HepG2 (cell line): ENCODE data around the gene LDB2. TPM values are rescaled to one million over a fixed set of nuclear protein-coding genes. Genes with fewer than 3 reads are reported as not detected.

Experiments used
- ATAC-seq: fragments of 200-7000 bp; cut with Tn5 transposase; 3 replicates; pipeline ENCODE4 v1.9.1; 2020; ENCODE audit warnings: mild to moderate bottlenecking, moderate library complexity
- BruUV-seq: library from RNA; stranded (reverse); fragments of 400-500 nt; replicated peaks from 2 replicates; lab custom pipeline; 2021; lab: Mats Ljungman, UMichigan
- CTCF ChIA-PET: fragments of 300-600 bp; formaldehyde crosslinking; extraction: SDS; loops from one replicate; lab custom pipeline; 2021; ENCODE audit warnings: low total read pairs, inconsistent platforms, low intra/inter-chr PET ratio; lab: Yijun Ruan, JAX
- POLR2A ChIA-PET: fragments of 350-600 bp; sonication (Branson Sonifier 250); formaldehyde crosslinking; loops from one replicate; lab custom pipeline; 2020; ENCODE audit warnings: antibody characterized with exemption, inconsistent platforms; lab: Yijun Ruan, JAX
- DNase-seq: peaks from one replicate; pipeline ENCODE4 v3.0.0-alpha.2; 2015; ENCODE audit warnings: low spot score
- FAIRE-seq: peaks from 3 replicates; lab custom pipeline; 2011; peaks lifted over from hg19 to GRCh38; lab: Jason Lieb, UNC
- H2AFZ ChIP-seq: one replicate; pipeline ENCODE4 v1.6.1; 2011; ENCODE audit warnings: low read length, inconsistent platforms
- H3K27ac ChIP-seq: fragments of 300-600 bp; 3 replicates; pipeline ENCODE4 v1.8.0; 2011; ENCODE audit warnings: mixed run types, mild to moderate bottlenecking, mixed read lengths, low read length, inconsistent platforms; ENCODE audit not compliant: insufficient read depth; ENCODE audit errors: extremely low read length
- H3K27me3 ChIP-seq, 2 experiments: fragments of 200-600 bp in 1 of 2; 2 replicates in 1 of 2; 3 replicates in 1 of 2; pipeline versions ENCODE4 v1.6.0 to v1.8.0; 2011; ENCODE audit warnings: low read length in 2 of 2, mild to moderate bottlenecking in 2 of 2, moderate library complexity in 2 of 2, inconsistent platforms in 1 of 2; ENCODE audit not compliant: insufficient read depth in 2 of 2, control insufficient read depth in 1 of 2
- H3K36me3 ChIP-seq, 2 experiments: fragments of 200-600 bp in 1 of 2; replicated peaks in 1 of 2; 2 replicates in 1 of 2; 3 replicates in 1 of 2; pipeline versions ENCODE4 v1.5.1 to v1.8.0; 2011; ENCODE audit warnings: low read length in 2 of 2, inconsistent platforms in 1 of 2; ENCODE audit not compliant: insufficient read depth in 2 of 2, control insufficient read depth in 1 of 2
- H3K4me1 ChIP-seq: 2 replicates; pipeline ENCODE4 v1.5.1; 2012; ENCODE audit warnings: low read length, inconsistent platforms; ENCODE audit not compliant: insufficient read depth
- H3K4me2 ChIP-seq: 2 replicates; pipeline ENCODE4 v1.6.0; 2011; ENCODE audit warnings: low read depth, low read length, inconsistent platforms
- H3K4me3 ChIP-seq, 3 experiments: fragments of 200-600 bp in 1 of 3; sonication (generic), shearing (Covaris generic) in 1 of 3; replicated peaks in 1 of 3; 2 replicates each; pipeline ENCODE4 v1.5.1; 2011 to 2016; ENCODE audit warnings: low read length in 3 of 3, inconsistent platforms in 2 of 3, low read depth in 2 of 3, mild to moderate bottlenecking in 2 of 3, control low read depth in 1 of 3, mixed read lengths in 1 of 3; ENCODE audit not compliant: insufficient read depth in 1 of 3
- H3K79me2 ChIP-seq: one replicate; pipeline ENCODE4 v1.6.1; 2011; ENCODE audit warnings: low read length, inconsistent platforms; ENCODE audit not compliant: insufficient read depth
- H3K9ac ChIP-seq: 2 replicates; pipeline ENCODE4 v1.6.0; 2011; ENCODE audit warnings: mild to moderate bottlenecking, low read depth, low read length, inconsistent platforms; ENCODE audit not compliant: insufficient read depth
- H3K9me3 ChIP-seq: 2 replicates; pipeline ENCODE4 v1.5.1; 2012; ENCODE audit warnings: mild to moderate bottlenecking, low read length
- H4K20me1 ChIP-seq: 2 replicates; pipeline ENCODE4 v1.6.0; 2011; ENCODE audit warnings: inconsistent platforms, mild to moderate bottlenecking, low read length, moderate library complexity; ENCODE audit not compliant: insufficient read depth
- ARNT2 ChIP-seq: sonication (generic); formaldehyde crosslinking; IDR thresholded peaks from 2 replicates; pipeline ENCODE4 v1.8.0; 2022; ENCODE audit warnings: mild to moderate bottlenecking, low read depth, missing genetic modification reagents, moderate library complexity
- ATF5 ChIP-seq: sonication (generic); formaldehyde crosslinking; IDR thresholded peaks from 2 replicates; pipeline ENCODE4 v1.4.0; 2020; ENCODE audit warnings: mild to moderate bottlenecking, low read depth, missing genetic modification reagents
- FOXC1 ChIP-seq: sonication (generic); formaldehyde crosslinking; IDR thresholded peaks from 2 replicates; pipeline ENCODE4 v1.8.0; 2022; ENCODE audit warnings: mild to moderate bottlenecking, missing genetic modification reagents, borderline replicate concordance
- GTF2F1 ChIP-seq: fragments of 150-350 bp; IDR thresholded peaks from 2 replicates; pipeline ENCODE4 v1.6.1; 2014; ENCODE audit warnings: low read length
- HMG20B ChIP-seq: conservative IDR thresholded peaks from 2 replicates; pipeline ENCODE4 v1.6.1; 2016; ENCODE audit warnings: missing genetic modification reagents, missing compliant biosample characterization
- IRF2 ChIP-seq: IDR thresholded peaks from 2 replicates; pipeline ENCODE4 v1.6.1; 2018; ENCODE audit warnings: missing genetic modification reagents, missing compliant biosample characterization
- SETDB1 ChIP-seq: sonication (generic); formaldehyde crosslinking; IDR thresholded peaks from 2 replicates; pipeline ENCODE4 v1.5.1; 2020; ENCODE audit warnings: missing genetic modification reagents, mild to moderate bottlenecking, borderline replicate concordance
- SNRNP70 ChIP-seq: fragments of 200-400 bp; formaldehyde crosslinking; IDR thresholded peaks from 2 replicates; pipeline ENCODE4 v1.6.1; 2017; ENCODE audit warnings: mild to moderate bottlenecking, low read depth, low read length, moderate library complexity
- SRF ChIP-seq: IDR thresholded peaks from 2 replicates; pipeline ENCODE4 v1.6.1; 2011; ENCODE audit warnings: mild to moderate bottlenecking, low read depth, low read length, moderate library complexity
- UBTF ChIP-seq: sonication (generic); formaldehyde crosslinking; IDR thresholded peaks from 2 replicates; pipeline ENCODE4 v1.4.0; 2020; ENCODE audit warnings: mild to moderate bottlenecking, missing genetic modification reagents
- ZBTB20 ChIP-seq: sonication (generic); formaldehyde crosslinking; IDR thresholded peaks from 2 replicates; pipeline ENCODE4 v1.8.1; 2023; ENCODE audit warnings: missing genetic modification reagents, low read depth, mild to moderate bottlenecking, borderline replicate concordance
- ZNF225 ChIP-seq: sonication (generic); formaldehyde crosslinking; IDR thresholded peaks from 2 replicates; pipeline ENCODE4 v1.4.0; 2020; ENCODE audit warnings: mild to moderate bottlenecking, missing genetic modification reagents
- ZNF264 ChIP-seq: sonication (generic); formaldehyde crosslinking; IDR thresholded peaks from 2 replicates; pipeline ENCODE4 v1.4.0; 2020; ENCODE audit warnings: missing genetic modification reagents
- ZNF281 ChIP-seq: sonication (generic); formaldehyde crosslinking; IDR thresholded peaks from 2 replicates; pipeline ENCODE4 v1.4.0; 2020; ENCODE audit warnings: missing genetic modification reagents, borderline replicate concordance
- ZNF446 ChIP-seq: sonication (generic); formaldehyde crosslinking; IDR thresholded peaks from 2 replicates; pipeline ENCODE4 v1.5.0; 2020; ENCODE audit warnings: mild to moderate bottlenecking, missing genetic modification reagents
- ZNF761 ChIP-seq: sonication (generic); formaldehyde crosslinking; conservative IDR thresholded peaks from 2 replicates; pipeline ENCODE4 v1.4.0; 2020; ENCODE audit warnings: mild to moderate bottlenecking, missing genetic modification reagents
- ZNF841 ChIP-seq: sonication (generic); formaldehyde crosslinking; IDR thresholded peaks from 2 replicates; pipeline ENCODE4 v1.8.1; 2023; ENCODE audit warnings: missing genetic modification reagents, borderline replicate concordance
- WGBS: methylation state at CpG from one replicate; pipeline ENCODE4 v1.1.6; 2017; ENCODE audit warnings: low lambda C conversion rate; 5-methylcytosine and 5-hydroxymethylcytosine counted together
- in situ Hi-C: cut with HindIII; loops from 2 replicates; pipeline ENCODE4 v1.10.0; 2017; ENCODE audit warnings: low pct_unique_long_range_greater_than_20kb; ENCODE audit not compliant: extremely low pct_ligation_motif_present
- intact Hi-C: fragments of 100-400 bp; cut with micrococcal nuclease; formaldehyde crosslinking; loops from one replicate; pipeline ENCODE4 v1.10.0; 2022; ENCODE audit not compliant: unreplicated experiment
- polyA plus RNA-seq, 8 experiments: library from polyadenylated mRNA; depleted of rRNA in 3 of 8; stranded (reverse) in 7 of 8; unstranded in 1 of 8; fragments of >200 nt; fragmentation: Illumina TruSeq in 4 of 8; extraction: Trizol in 4 of 8; gene quantifications; 2 replicates each; pipeline versions ENCODE4 v1.2.1 to v1.2.3, GENCODE V29; 2011 to 2016; ENCODE audit warnings: low read depth in 4 of 8, missing spikeins in 1 of 8, mixed read lengths in 1 of 8; ENCODE audit not compliant: insufficient read depth in 1 of 8
- total RNA-seq, 5 experiments: library from RNA; depleted of rRNA; stranded (reverse); fragments of >200 nt; fragmentation: Illumina TruSeq; extraction: Trizol; gene quantifications; 2 replicates each; pipeline ENCODE4 v1.2.3, GENCODE V29; 2016; ENCODE audit warnings: low read depth in 1 of 5

LDB2 gene
- total and polyA plus RNA-seq, 2 of the 13 experiments (the other 11 are each of a cell fraction or from before 2014, with no cell fraction given) = not detected

- Histone ChIP-seq H3K9ac (no peak overlapping the region), H3K27me3 (no peaks in the 10 kb centered on the region; a peak in 1 of 5 replicates), H3K9me3 (peaks cover 16% of the 10 kb centered on the region), H3K4me1 (no peaks in the 10 kb centered on the region), H3K4me3 (no peak overlapping the region), H3K79me2 (no peaks in the 10 kb centered on the region), H3K4me2 (no peak overlapping the region), H4K20me1 (no peaks in the 10 kb centered on the region), H3K36me3 (no peaks in the 10 kb centered on the region), H3K27ac (no peak overlapping the region), H2AFZ (no peak overlapping the region)
- no peak for FAIRE-seq
- ChIA-PET CTCF (no interaction called here), POLR2A (no interaction called here)
- 0% methylated on average over 2 of the region's 2 CpGs for WGBS
- no TSS peak for BruUV-seq
- intact Hi-C loops = no loop called here
- ATAC-seq = no peak
- in situ Hi-C loops = no loop called here
- DNase-seq = no peak
- TF ChIP-seq ZNF841 (CRISPR knock-in tag) (no peak), SRF (no peak), ZBTB20 (CRISPR knock-in tag) (no peak), SETDB1 (CRISPR knock-in tag) (no peak), ATF5 (CRISPR knock-in tag) (no peak), SNRNP70 (no peak), ZNF761 (CRISPR knock-in tag) (no peak), ARNT2 (CRISPR knock-in tag) (no peak), ZNF264 (CRISPR knock-in tag) (no peak), IRF2 (CRISPR knock-in tag) (no peak), ZNF225 (CRISPR knock-in tag) (no peak), ZNF281 (CRISPR knock-in tag) (no peak), FOXC1 (CRISPR knock-in tag) (no peak), ZNF446 (no peak), HMG20B (no peak), GTF2F1 (no peak), UBTF (CRISPR knock-in tag) (no peak)
Measured at GRCh38 chr4:16513876-16514275, 384.6 kb downstream of the LDB2 start.
